Mammary epithelial cell (primary cell): ENCODE measurements around the gene PCNX1.

ENCODE experiments used
- CTCF ChIP-seq, 2 donors: IDR thresholded peaks in 1 of 2; conservative IDR thresholded peaks in 1 of 2; 2 replicates each; pipeline ENCODE4 v1.5.1; 2011 to 2012; ENCODE audit warnings: inconsistent platforms in 2 of 2, low read length in 2 of 2, mild to moderate bottlenecking in 2 of 2, control low read depth in 1 of 2, low read depth in 1 of 2; ENCODE audit not compliant: insufficient read depth in 1 of 2; ENCODE audit errors: extremely low read depth in 1 of 2
- EZH2 ChIP-seq: IDR thresholded peaks from 2 replicates; pipeline ENCODE4 v1.6.1; 2012; ENCODE audit warnings: low read length, inconsistent platforms, borderline replicate concordance

- TF ChIP-seq CTCF (conservative IDR thresholded peaks at IDR 0.05 in 1 of 2, IDR thresholded peaks at IDR 0.05 in 1 of 2; ENCODE audit: extremely low read depth in 1 of 2, insufficient read depth in 1 of 2, low read depth in 1 of 2, low read length in 2 of 2) (no peak), EZH2 (no peak)
Measured at GRCh38 chr14:71094722-71095121, 187.5 kb downstream of the PCNX1 start.
